Loucy (cell line): Measurements from ENCODE around the gene FAM162B.

Experiments used
- H2AFZ ChIP-seq: fragments of 200-600 bp; sonication (generic); 2 replicates; pipeline ENCODE4 v1.6.0; 2016; ENCODE audit warnings: antibody characterized with exemption, mild to moderate bottlenecking, low read length, moderate library complexity
- H3F3A ChIP-seq: fragments of 200-600 bp; 2 replicates; pipeline ENCODE4 v1.6.0; 2016; ENCODE audit warnings: antibody characterized with exemption, low read depth, mild to moderate bottlenecking
- H3K27me3 ChIP-seq: fragments of 200-600 bp; sonication (generic); 2 replicates; pipeline ENCODE4 v1.6.1; 2014; ENCODE audit warnings: low read length, mild to moderate bottlenecking; ENCODE audit not compliant: insufficient read depth, poor library complexity, severe bottlenecking
- H3K36me3 ChIP-seq: fragments of 200-600 bp; sonication (generic); 2 replicates; pipeline ENCODE4 v1.6.1; 2016; ENCODE audit warnings: low read length; ENCODE audit not compliant: insufficient read depth
- H3K4me1 ChIP-seq: fragments of 200-600 bp; sonication (generic); 2 replicates; pipeline ENCODE4 v1.5.1; 2014; ENCODE audit warnings: low read length, mild to moderate bottlenecking; ENCODE audit not compliant: insufficient read depth, poor library complexity, severe bottlenecking
- H3K4me2 ChIP-seq: fragments of 200-600 bp; sonication (generic); 2 replicates; pipeline ENCODE4 v1.6.0; 2014; ENCODE audit warnings: antibody characterized with exemption, low read length, low read depth, mild to moderate bottlenecking; ENCODE audit not compliant: poor library complexity, severe bottlenecking
- H3K4me3 ChIP-seq: fragments of 200-600 bp; sonication (generic); 2 replicates; pipeline ENCODE4 v1.5.1; 2014; ENCODE audit warnings: low read length, mild to moderate bottlenecking, mixed read lengths; ENCODE audit not compliant: poor library complexity, severe bottlenecking
- H3K79me2 ChIP-seq: fragments of 200-600 bp; sonication (generic); 2 replicates; pipeline ENCODE4 v1.6.1; 2014; ENCODE audit warnings: low read length; ENCODE audit not compliant: insufficient read depth
- H3K9ac ChIP-seq: fragments of 200-600 bp; sonication (generic); 2 replicates; pipeline ENCODE4 v1.6.0; 2014; ENCODE audit warnings: mild to moderate bottlenecking, low read depth, low read length, moderate library complexity; ENCODE audit not compliant: poor library complexity, severe bottlenecking
- H3K9me2 ChIP-seq: fragments of 200-600 bp; sonication (generic); replicated peaks from 2 replicates; pipeline ENCODE4 v1.6.1; 2016; ENCODE audit warnings: low read depth, low read length, mixed read lengths
- H3K9me3 ChIP-seq: fragments of 200-600 bp; sonication (generic); 2 replicates; pipeline ENCODE4 v1.6.1; 2014; ENCODE audit warnings: mild to moderate bottlenecking, antibody characterized with exemption, low read length, low read depth; ENCODE audit not compliant: insufficient read depth
- H4K20me1 ChIP-seq: fragments of 200-600 bp; sonication (generic); 2 replicates; pipeline ENCODE4 v1.6.0; 2014; ENCODE audit warnings: antibody characterized with exemption, low read length, mild to moderate bottlenecking; ENCODE audit not compliant: insufficient read depth, poor library complexity, severe bottlenecking
- EZH2phosphoT487 ChIP-seq: fragments of 200-600 bp; IDR thresholded peaks from 2 replicates; pipeline ENCODE4 v1.6.1; 2018; ENCODE audit warnings: antibody characterized with exemption, mild to moderate bottlenecking, moderate library complexity, borderline replicate concordance
- TF ChIP-seq, protein P1 (sequence below): fragments of 200-600 bp; sonication (generic); conservative IDR thresholded peaks from 2 replicates; pipeline ENCODE4 v1.5.1; 2014; ENCODE audit warnings: mild to moderate bottlenecking, antibody characterized with exemption, low read length

The FAM162B gene

DNA sequence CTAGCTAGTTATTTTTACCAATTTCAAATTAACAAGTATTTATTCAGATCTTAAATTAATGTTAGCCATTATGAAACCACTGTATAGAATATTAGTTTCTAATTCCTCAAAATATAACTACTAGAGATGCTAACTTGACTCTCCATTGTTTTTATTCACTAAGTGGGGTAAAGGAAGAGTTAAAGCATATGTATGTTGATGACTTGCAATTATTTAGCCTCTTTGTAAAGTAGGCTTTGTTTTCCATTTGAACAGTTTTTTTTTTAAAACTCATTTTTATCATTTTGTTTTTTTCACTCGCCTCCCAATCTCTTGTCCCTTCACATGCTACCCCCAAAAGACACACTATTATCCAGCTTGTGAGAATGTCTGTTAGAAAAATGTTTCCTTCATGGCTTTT lies 3.3 kb downstream of the FAM162B start:
- Histone ChIP-seq H3K79me2 (no peaks in the 10 kb centered on the region), H4K20me1 (no peaks in the 10 kb centered on the region), H3K36me3 (no peaks in the 10 kb centered on the region), H3K9ac (no peak overlapping the region), H3K9me2 (no peaks in the 10 kb centered on the region), H3K27me3 (no peaks in the 10 kb centered on the region), H3K9me3 (no peaks in the 10 kb centered on the region), H3K4me2 (no peak overlapping the region), H3F3A (no peaks in the 10 kb centered on the region), H2AFZ (no peak overlapping the region), H3K4me1 (no peaks in the 10 kb centered on the region), H3K4me3 (no peak overlapping the region)
- TF ChIP-seq EZH2phosphoT487: no peak
- TF ChIP-seq, protein P1, sequence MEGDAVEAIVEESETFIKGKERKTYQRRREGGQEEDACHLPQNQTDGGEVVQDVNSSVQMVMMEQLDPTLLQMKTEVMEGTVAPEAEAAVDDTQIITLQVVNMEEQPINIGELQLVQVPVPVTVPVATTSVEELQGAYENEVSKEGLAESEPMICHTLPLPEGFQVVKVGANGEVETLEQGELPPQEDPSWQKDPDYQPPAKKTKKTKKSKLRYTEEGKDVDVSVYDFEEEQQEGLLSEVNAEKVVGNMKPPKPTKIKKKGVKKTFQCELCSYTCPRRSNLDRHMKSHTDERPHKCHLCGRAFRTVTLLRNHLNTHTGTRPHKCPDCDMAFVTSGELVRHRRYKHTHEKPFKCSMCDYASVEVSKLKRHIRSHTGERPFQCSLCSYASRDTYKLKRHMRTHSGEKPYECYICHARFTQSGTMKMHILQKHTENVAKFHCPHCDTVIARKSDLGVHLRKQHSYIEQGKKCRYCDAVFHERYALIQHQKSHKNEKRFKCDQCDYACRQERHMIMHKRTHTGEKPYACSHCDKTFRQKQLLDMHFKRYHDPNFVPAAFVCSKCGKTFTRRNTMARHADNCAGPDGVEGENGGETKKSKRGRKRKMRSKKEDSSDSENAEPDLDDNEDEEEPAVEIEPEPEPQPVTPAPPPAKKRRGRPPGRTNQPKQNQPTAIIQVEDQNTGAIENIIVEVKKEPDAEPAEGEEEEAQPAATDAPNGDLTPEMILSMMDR: no peak

DNA sequence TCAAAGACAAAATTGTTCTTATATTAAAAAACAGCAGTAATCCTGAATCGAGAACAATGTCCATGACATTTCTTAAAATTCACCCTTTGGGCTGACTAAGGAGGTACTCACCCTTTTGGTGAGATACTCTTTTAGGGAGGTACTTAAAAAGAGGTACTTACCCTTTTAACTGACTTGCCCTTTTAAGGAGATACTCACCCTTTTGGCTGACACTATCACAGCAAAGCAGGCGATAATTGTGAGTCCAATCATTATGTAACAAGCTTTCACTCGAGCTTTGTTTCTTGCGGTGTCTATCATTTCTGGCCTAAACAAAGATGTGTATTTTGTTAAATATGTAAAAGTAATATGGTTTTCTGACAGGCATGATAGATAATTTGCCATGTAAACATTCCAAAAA lies 3.7 kb downstream of the FAM162B start:
- TF ChIP-seq, protein P1: no peak
- TF ChIP-seq EZH2phosphoT487: no peak
- Histone ChIP-seq H3K9me2 (no peaks in the 10 kb centered on the region), H3K36me3 (no peaks in the 10 kb centered on the region), H3K4me2 (no peak overlapping the region), H3K79me2 (no peaks in the 10 kb centered on the region), H3F3A (no peaks in the 10 kb centered on the region), H2AFZ (no peak overlapping the region), H4K20me1 (no peaks in the 10 kb centered on the region), H3K4me3 (no peak overlapping the region), H3K9me3 (no peaks in the 10 kb centered on the region), H3K4me1 (no peaks in the 10 kb centered on the region), H3K27me3 (no peaks in the 10 kb centered on the region), H3K9ac (no peak overlapping the region)

GRCh38 chr6:116745176-116745575 lies 20.3 kb downstream of the FAM162B start:
- H2AFZ ChIP-seq: no peak overlapping the region
- H3K27me3 ChIP-seq: no peaks in the 10 kb centered on the region

More at GRCh38 chr6:116745176-116745575, 20.3 kb downstream of the FAM162B start:
- Histone ChIP-seq H3K4me2 (no peak overlapping the region), H3K9ac (no peak overlapping the region), H3K9me2 (no peaks in the 10 kb centered on the region), H4K20me1 (no peaks in the 10 kb centered on the region), H3K79me2 (no peaks in the 10 kb centered on the region), H3K9me3 (no peaks in the 10 kb centered on the region), H3K4me1 (peaks cover 4% of the 10 kb centered on the region), H3K36me3 (no peaks in the 10 kb centered on the region), H3F3A (no peaks in the 10 kb centered on the region), H3K4me3 (no peak overlapping the region)
- TF ChIP-seq, protein P1: no peak
- TF ChIP-seq EZH2phosphoT487: no peak
